HG03097 (cell line): ENCODE measurements around the gene ZDHHC19.
"Not testable (repeated sequence)": the region's sequence is repeated elsewhere in the genome, so short reads cannot be mapped to it uniquely, and the experiment has no call there.

Experiments
- ATAC-seq: cut with Tn5 transposase; IDR thresholded peaks from one replicate; pipeline ENCODE4 v1.9.1; 2021; ENCODE audit not compliant: unreplicated experiment, low FRiP score

ZDHHC19 gene

GRCh38 chr3:196179380-196180308 lies 31.6 kb downstream of the ZDHHC19 start:
- peak; percentile 62 for ATAC-seq

GRCh38 chr3:196178993-196179379 lies 32.2 kb downstream of the ZDHHC19 start:
- no peak for ATAC-seq

- ATAC-seq: no peak
These were observed 33.2 kb downstream of the ZDHHC19 start for GRCh38 chr3:196177967-196178366.

- ATAC-seq: no peak
These were observed 33.6 kb downstream of the ZDHHC19 start for GRCh38 chr3:196177567-196177966.

GRCh38 chr3:196175722-196176121 lies 35.5 kb downstream of the ZDHHC19 start:
- ATAC-seq: no peak

- ATAC-seq: no peak
These were observed 36.0 kb downstream of the ZDHHC19 start for GRCh38 chr3:196175116-196175625.

GRCh38 chr3:196174652-196175051 lies 36.5 kb downstream of the ZDHHC19 start:
- ATAC-seq: no peak

- ATAC-seq: not testable (repeated sequence)
These were observed 40.9 kb downstream of the ZDHHC19 start for GRCh38 chr3:196170296-196170695.

GRCh38 chr3:196169836-196170240 lies 41.4 kb downstream of the ZDHHC19 start:
- no peak for ATAC-seq

GRCh38 chr3:196168808-196169391 lies 42.3 kb downstream of the ZDHHC19 start:
- ATAC-seq: no peak

- no peak for ATAC-seq
These were observed 44.5 kb downstream of the ZDHHC19 start for GRCh38 chr3:196166741-196167140.

- ATAC-seq: no peak
These were observed 45.4 kb downstream of the ZDHHC19 start for GRCh38 chr3:196165850-196166249.

GRCh38 chr3:196165006-196165575 lies 46.1 kb downstream of the ZDHHC19 start:
- not testable (repeated sequence) for ATAC-seq

- ATAC-seq: no peak
These were observed 46.6 kb downstream of the ZDHHC19 start for GRCh38 chr3:196164576-196164975.

- ATAC-seq: no peak
These were observed 47.3 kb downstream of the ZDHHC19 start for GRCh38 chr3:196163666-196164493.

- ATAC-seq: no peak
These were observed 48.0 kb downstream of the ZDHHC19 start for GRCh38 chr3:196163212-196163611.

GRCh38 chr3:196162679-196163078 lies 48.5 kb downstream of the ZDHHC19 start:
- ATAC-seq: no peak

- peak; percentile 75 for ATAC-seq
These were observed 51.0 kb downstream of the ZDHHC19 start for GRCh38 chr3:196159952-196160804.

GRCh38 chr3:196159526-196159925 lies 51.7 kb downstream of the ZDHHC19 start:
- ATAC-seq: no peak

GRCh38 chr3:196156160-196156559 lies 55.0 kb downstream of the ZDHHC19 start:
- ATAC-seq: no peak
